HG03064 (cell line): ENCODE data around the gene DENND10.

Source experiments
- ATAC-seq: cut with Tn5 transposase; IDR thresholded peaks from one replicate; pipeline ENCODE4 v1.9.1; 2021; ENCODE audit warnings: low read depth; ENCODE audit not compliant: unreplicated experiment

The DENND10 gene

GRCh38 chr10:119103903-119104653, at the start of gene DENND10:
TSS of gene DENND10 (plus strand) at chr10:119104113. CDS start at chr10:119104143, 30 bp downstream.
- peak; percentile 85 for ATAC-seq

GRCh38 chr10:119055472-119055871, 48.4 kb upstream of the DENND10 start:
- ATAC-seq, result no peak

- no peak for ATAC-seq
Measured at GRCh38 chr10:119058010-119058409, 45.9 kb upstream of the DENND10 start.

GRCh38 chr10:119059557-119059956, 44.4 kb upstream of the DENND10 start:
- ATAC-seq, result no peak

GRCh38 chr10:119060107-119060506, 43.8 kb upstream of the DENND10 start:
- ATAC-seq, result no peak

GRCh38 chr10:119061352-119061751, 42.6 kb upstream of the DENND10 start:
- no peak for ATAC-seq

GRCh38 chr10:119061926-119062325, 42.0 kb upstream of the DENND10 start:
- no peak for ATAC-seq

- ATAC-seq, result no peak
Measured at GRCh38 chr10:119070395-119071165, 33.3 kb upstream of the DENND10 start.

GRCh38 chr10:119073584-119073983, 30.3 kb upstream of the DENND10 start:
- ATAC-seq, result no peak

- no peak for ATAC-seq
Measured at GRCh38 chr10:119078422-119079179, 25.3 kb upstream of the DENND10 start.

- ATAC-seq, result peak; percentile 46
Measured at GRCh38 chr10:119079599-119080520, 24.1 kb upstream of the DENND10 start.

GRCh38 chr10:119080521-119081259, 23.2 kb upstream of the DENND10 start, which contains the start of gene EIF3A:
TSS of gene EIF3A (minus strand) at chr10:119080817. CDS start at chr10:119080676, 141 bp downstream.
- ATAC-seq, result peak; percentile 77

GRCh38 chr10:119084896-119085295, 19.0 kb upstream of the DENND10 start:
- ATAC-seq, result no peak

- no peak for ATAC-seq
Measured at GRCh38 chr10:119087271-119087882, 16.5 kb upstream of the DENND10 start.

GRCh38 chr10:119090026-119090795, 13.7 kb upstream of the DENND10 start:
- no peak for ATAC-seq

- ATAC-seq, result no peak
Measured at GRCh38 chr10:119090968-119091367, 12.9 kb upstream of the DENND10 start.

- ATAC-seq, result no peak
Measured at GRCh38 chr10:119095640-119096039, 8.3 kb upstream of the DENND10 start.
